ENCODE data around the gene EFEMP1. TPM values are rescaled to one million over a fixed set of nuclear protein-coding genes. Genes with fewer than 3 reads are reported as not detected.

Gene EFEMP1
- total RNA-seq, 1 experiment from 2014 or later = 0.34 TPM

DNA sequence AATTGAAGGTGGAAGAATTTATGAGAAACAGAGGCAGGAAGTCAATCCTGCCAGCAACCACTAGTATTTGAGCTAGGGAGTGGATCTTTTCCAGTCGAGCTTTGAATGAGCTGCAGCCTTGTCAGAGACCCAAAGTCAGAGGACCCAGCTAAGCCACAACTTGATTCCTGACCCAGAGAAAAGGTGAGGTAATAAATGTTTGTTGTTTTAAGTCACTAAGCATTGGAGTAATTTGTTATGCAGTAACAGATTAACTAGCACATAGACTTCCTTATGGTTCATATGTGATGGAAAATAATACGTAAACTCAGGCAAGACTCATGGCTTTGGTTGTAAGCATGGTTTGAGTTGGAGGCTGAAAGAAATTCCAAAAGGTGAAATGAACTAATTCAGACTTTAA lies 21.6 kb downstream of the EFEMP1 start:
- DNase-seq (ENCODE audit: low read depth, low spot score) (no peak), ATAC-seq (no peak)
- H3K9ac ChIP-seq (ENCODE audit: low read length) = no peak overlapping the region
- H3K79me2 ChIP-seq (ENCODE audit: insufficient read depth, low read length) = no peaks in the 10 kb centered on the region
- no peaks in the 10 kb centered on the region for H4K20me1 ChIP-seq (ENCODE audit: insufficient read depth)
- no peaks in the 10 kb centered on the region for H3K9me2 ChIP-seq (ENCODE audit: insufficient read depth)
- H3K4me2 ChIP-seq (ENCODE audit: low read length) = no peak overlapping the region
- H3K27me3 ChIP-seq (ENCODE audit: insufficient read depth, low read length) = no peaks in the 10 kb centered on the region
- ChIA-PET POLR2A (no interaction called here), CTCF (no interaction called here), RAD21 (ENCODE audit: low non-redundant PET in 1 of 2, low total read pairs in 2 of 2, uncharacterized antibody in 2 of 2, unreplicated experiment in 2 of 2) (no interaction called here)
- H3K9me3 ChIP-seq (ENCODE audit: control insufficient read depth in 1 of 2, insufficient read depth in 1 of 2, low read depth in 1 of 2, low read length in 2 of 2) = no peaks in the 10 kb centered on the region
- no peak for TF ChIP-seq CBX3 (IDR thresholded peaks at IDR 0.05; ENCODE audit: low read depth)
- TF ChIP-seq, protein P1, sequence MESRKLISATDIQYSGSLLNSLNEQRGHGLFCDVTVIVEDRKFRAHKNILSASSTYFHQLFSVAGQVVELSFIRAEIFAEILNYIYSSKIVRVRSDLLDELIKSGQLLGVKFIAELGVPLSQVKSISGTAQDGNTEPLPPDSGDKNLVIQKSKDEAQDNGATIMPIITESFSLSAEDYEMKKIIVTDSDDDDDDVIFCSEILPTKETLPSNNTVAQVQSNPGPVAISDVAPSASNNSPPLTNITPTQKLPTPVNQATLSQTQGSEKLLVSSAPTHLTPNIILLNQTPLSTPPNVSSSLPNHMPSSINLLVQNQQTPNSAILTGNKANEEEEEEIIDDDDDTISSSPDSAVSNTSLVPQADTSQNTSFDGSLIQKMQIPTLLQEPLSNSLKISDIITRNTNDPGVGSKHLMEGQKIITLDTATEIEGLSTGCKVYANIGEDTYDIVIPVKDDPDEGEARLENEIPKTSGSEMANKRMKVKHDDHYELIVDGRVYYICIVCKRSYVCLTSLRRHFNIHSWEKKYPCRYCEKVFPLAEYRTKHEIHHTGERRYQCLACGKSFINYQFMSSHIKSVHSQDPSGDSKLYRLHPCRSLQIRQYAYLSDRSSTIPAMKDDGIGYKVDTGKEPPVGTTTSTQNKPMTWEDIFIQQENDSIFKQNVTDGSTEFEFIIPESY (IDR thresholded peaks at IDR 0.05; ENCODE audit: extremely low read depth, insufficient replicate concordance, low read length) = no peak
- TF ChIP-seq TCF7L2 (IDR thresholded peaks at IDR 0.05; ENCODE audit: borderline replicate concordance, extremely low read depth, insufficient read depth, insufficient read length) = no peak
- TF ChIP-seq, protein P2, sequence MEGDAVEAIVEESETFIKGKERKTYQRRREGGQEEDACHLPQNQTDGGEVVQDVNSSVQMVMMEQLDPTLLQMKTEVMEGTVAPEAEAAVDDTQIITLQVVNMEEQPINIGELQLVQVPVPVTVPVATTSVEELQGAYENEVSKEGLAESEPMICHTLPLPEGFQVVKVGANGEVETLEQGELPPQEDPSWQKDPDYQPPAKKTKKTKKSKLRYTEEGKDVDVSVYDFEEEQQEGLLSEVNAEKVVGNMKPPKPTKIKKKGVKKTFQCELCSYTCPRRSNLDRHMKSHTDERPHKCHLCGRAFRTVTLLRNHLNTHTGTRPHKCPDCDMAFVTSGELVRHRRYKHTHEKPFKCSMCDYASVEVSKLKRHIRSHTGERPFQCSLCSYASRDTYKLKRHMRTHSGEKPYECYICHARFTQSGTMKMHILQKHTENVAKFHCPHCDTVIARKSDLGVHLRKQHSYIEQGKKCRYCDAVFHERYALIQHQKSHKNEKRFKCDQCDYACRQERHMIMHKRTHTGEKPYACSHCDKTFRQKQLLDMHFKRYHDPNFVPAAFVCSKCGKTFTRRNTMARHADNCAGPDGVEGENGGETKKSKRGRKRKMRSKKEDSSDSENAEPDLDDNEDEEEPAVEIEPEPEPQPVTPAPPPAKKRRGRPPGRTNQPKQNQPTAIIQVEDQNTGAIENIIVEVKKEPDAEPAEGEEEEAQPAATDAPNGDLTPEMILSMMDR (IDR thresholded peaks at IDR 0.05 in 2 of 3, conservative IDR thresholded peaks at IDR 0.05 in 1 of 3; ENCODE audit: borderline replicate concordance in 1 of 3, insufficient read depth in 1 of 3, low read depth in 2 of 3, low read length in 2 of 3) = no peak
- TF ChIP-seq, protein P3, sequence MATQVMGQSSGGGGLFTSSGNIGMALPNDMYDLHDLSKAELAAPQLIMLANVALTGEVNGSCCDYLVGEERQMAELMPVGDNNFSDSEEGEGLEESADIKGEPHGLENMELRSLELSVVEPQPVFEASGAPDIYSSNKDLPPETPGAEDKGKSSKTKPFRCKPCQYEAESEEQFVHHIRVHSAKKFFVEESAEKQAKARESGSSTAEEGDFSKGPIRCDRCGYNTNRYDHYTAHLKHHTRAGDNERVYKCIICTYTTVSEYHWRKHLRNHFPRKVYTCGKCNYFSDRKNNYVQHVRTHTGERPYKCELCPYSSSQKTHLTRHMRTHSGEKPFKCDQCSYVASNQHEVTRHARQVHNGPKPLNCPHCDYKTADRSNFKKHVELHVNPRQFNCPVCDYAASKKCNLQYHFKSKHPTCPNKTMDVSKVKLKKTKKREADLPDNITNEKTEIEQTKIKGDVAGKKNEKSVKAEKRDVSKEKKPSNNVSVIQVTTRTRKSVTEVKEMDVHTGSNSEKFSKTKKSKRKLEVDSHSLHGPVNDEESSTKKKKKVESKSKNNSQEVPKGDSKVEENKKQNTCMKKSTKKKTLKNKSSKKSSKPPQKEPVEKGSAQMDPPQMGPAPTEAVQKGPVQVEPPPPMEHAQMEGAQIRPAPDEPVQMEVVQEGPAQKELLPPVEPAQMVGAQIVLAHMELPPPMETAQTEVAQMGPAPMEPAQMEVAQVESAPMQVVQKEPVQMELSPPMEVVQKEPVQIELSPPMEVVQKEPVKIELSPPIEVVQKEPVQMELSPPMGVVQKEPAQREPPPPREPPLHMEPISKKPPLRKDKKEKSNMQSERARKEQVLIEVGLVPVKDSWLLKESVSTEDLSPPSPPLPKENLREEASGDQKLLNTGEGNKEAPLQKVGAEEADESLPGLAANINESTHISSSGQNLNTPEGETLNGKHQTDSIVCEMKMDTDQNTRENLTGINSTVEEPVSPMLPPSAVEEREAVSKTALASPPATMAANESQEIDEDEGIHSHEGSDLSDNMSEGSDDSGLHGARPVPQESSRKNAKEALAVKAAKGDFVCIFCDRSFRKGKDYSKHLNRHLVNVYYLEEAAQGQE (IDR thresholded peaks at IDR 0.05; ENCODE audit: low read depth) = no peak
- TF ChIP-seq, protein P4, sequence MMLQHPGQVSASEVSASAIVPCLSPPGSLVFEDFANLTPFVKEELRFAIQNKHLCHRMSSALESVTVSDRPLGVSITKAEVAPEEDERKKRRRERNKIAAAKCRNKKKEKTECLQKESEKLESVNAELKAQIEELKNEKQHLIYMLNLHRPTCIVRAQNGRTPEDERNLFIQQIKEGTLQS (IDR thresholded peaks at IDR 0.05) = no peak
- TF ChIP-seq YY1 (IDR thresholded peaks at IDR 0.05; ENCODE audit: extremely low read depth, insufficient replicate concordance, low read depth, low read length) = no peak
- TF ChIP-seq FOSL1 (IDR thresholded peaks at IDR 0.05; ENCODE audit: low read depth) = no peak
- TF ChIP-seq POLR2AphosphoS5 (IDR thresholded peaks at IDR 0.05; ENCODE audit: low read depth, low read length) = no peak
- no peak for TF ChIP-seq SIN3A (IDR thresholded peaks at IDR 0.05; ENCODE audit: low read depth)
- TF ChIP-seq SP1 (IDR thresholded peaks at IDR 0.05; ENCODE audit: low read depth) = no peak
- no peak for TF ChIP-seq RAD21 (IDR thresholded peaks at IDR 0.05; ENCODE audit: low read depth)
- TF ChIP-seq, protein P5, sequence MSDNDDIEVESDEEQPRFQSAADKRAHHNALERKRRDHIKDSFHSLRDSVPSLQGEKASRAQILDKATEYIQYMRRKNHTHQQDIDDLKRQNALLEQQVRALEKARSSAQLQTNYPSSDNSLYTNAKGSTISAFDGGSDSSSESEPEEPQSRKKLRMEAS (IDR thresholded peaks at IDR 0.05) = no peak
- no peak for TF ChIP-seq CEBPB (IDR thresholded peaks at IDR 0.05; ENCODE audit: low read depth)
- no peaks in the 10 kb centered on the region for H3K36me3 ChIP-seq (ENCODE audit: control insufficient read depth in 1 of 2, insufficient read depth in 2 of 2, low read length in 2 of 2)
- no peak overlapping the region for H3K27ac ChIP-seq (ENCODE audit: low read depth, low read length)
- no peak overlapping the region for H2AFZ ChIP-seq (ENCODE audit: low read depth, low read length, poor library complexity, severe bottlenecking)
- intact Hi-C loops (cut with micrococcal nuclease) = no loop called here
- H3K4me3 ChIP-seq (replicated peaks in 1 of 2; ENCODE audit: low read depth in 1 of 2, low read length in 2 of 2) = no peak overlapping the region
- peaks cover 0 to 12% of the 10 kb centered on the region in 2 experiments; a peak in 2 of 4 replicates for H3K4me1 ChIP-seq (ENCODE audit: control insufficient read depth in 1 of 2, insufficient read depth in 2 of 2, low read length in 2 of 2)
- BruUV-seq (replicated peaks) = no TSS peak
